T-helper 2 cell (primary cell): Measurements from ENCODE around the gene MDFI.

Source experiments
- DNase-seq, 5 experiments: peaks; one replicate each; pipeline versions ENCODE4 v3.0.0 to v3.0.0-alpha.2; 2012 to 2022

MDFI gene

GRCh38 chr6:41689171-41690008 lies 51.1 kb downstream of the MDFI start:
- DNase-seq = no peak

GRCh38 chr6:41690541-41691330 lies 52.5 kb downstream of the MDFI start:
- no peak for DNase-seq

- no peak for DNase-seq
Observed at GRCh38 chr6:41691426-41692079, 53.3 kb downstream of the MDFI start.

- DNase-seq = no peak
Observed at GRCh38 chr6:41692080-41692675, 53.9 kb downstream of the MDFI start.

- DNase-seq = no peak
Observed at GRCh38 chr6:41692730-41693129, 54.5 kb downstream of the MDFI start.

GRCh38 chr6:41693281-41694240 lies 55.3 kb downstream of the MDFI start:
- no peak for DNase-seq

- DNase-seq = no peak
Observed at GRCh38 chr6:41694815-41695526, 56.7 kb downstream of the MDFI start.

- DNase-seq = no peak
Observed at GRCh38 chr6:41695825-41696224, 57.6 kb downstream of the MDFI start.

GRCh38 chr6:41696788-41697187 lies 58.5 kb downstream of the MDFI start:
- no peak for DNase-seq

GRCh38 chr6:41697861-41698781 lies 59.9 kb downstream of the MDFI start:
- no peak for DNase-seq

- no peak for DNase-seq
Observed at GRCh38 chr6:41699063-41699462, 60.8 kb downstream of the MDFI start.

- DNase-seq = no peak
Observed at GRCh38 chr6:41700463-41701347, 62.4 kb downstream of the MDFI start.

- DNase-seq = no peak
Observed at GRCh38 chr6:41702089-41702745, 63.9 kb downstream of the MDFI start.

- no peak for DNase-seq
Observed at GRCh38 chr6:41702771-41703494, 64.7 kb downstream of the MDFI start.
